GM21447 (cell line): ENCODE data around the gene EFCAB13.

Experiments
- ATAC-seq: cut with Tn5 transposase; IDR thresholded peaks from one replicate; pipeline ENCODE4 v1.9.1; 2021; ENCODE audit not compliant: unreplicated experiment

The EFCAB13 gene, protein sequence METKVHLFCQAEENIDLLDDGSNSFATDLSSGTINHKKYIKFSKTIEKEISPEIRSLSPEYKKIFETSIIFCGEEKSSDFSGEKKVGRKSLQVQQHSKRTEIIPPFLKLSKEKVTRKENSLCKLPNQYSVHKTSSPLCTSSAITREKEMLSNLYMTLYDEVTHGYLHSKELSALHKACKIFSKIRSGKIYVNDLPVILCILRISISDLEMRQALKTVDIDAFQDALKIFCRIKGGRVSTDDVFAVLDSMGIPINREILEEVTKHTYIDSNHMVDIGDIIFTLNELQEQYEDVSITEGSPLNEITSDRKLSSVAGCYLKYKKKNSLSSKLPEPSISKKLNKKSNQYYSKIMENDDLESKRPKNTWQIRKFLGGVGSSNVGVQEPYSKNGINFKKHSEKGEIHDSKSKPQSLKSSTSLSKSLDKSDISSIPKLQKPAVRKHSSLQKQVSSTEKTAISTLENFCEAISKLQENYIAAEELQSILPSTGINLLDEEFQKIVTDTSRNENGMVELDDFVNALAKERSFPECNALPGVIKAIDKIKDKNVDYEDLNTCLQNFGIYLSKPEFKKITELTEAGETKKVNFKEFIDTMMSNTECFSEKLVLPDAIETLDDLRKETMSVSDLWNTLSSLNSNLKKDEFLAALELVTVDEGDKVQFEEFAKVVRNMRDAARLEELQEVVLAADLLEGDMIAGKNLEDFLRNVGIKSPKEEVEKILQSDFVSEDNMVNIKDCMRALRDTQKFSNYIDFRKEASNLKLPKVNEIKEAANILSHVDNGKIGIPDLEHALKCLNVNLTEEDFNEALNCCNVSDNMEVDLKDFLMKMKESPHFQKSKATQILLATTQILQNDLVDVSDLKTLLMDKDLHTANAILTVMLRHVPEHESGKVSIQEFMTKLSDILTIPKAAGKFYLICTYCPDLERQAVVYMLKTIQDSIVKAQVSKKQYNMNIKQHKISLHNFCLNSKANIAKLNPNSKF

DNA sequence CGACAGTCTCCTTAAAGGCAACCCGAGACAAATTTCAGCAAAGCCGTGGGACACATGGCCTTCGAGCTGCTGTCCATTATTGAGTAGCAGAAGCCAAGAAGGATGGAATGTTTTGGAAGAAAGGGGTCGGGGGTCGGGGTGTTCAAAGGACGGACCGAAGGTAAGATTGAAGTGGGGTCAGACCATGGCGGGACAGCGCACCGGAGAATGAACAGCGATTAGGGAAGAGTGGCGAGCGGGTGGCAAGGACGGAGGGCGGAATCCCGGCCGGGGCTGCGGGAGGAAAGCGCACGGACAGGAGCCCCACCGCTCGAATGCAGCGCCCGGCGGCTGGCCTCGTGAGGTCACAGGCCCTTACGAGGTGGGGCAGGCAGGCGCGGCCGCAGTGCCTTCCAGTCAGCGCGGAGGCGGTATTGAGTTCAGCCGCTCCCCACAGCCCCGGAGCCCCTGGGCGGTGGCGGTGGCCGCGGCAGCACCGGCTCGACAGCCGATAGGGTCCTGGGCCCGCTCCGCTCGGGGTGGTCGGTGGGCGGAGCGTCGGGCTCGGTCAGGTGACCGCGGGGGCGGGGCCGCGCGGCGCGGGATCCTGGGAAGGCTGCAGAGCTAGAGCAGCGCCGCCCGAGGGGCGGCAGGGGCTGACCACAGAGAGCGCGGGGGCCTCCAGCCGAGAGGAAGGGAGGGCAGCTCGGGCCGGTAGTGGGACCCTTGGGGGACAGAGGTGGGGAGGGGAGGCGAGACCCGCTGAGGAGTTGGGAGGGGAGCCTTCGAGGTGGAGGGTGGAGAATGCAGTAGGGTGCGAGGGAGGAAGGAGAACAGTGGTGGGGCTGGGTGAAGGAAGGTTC, at the start of gene EFCAB13:
EFCAB13 (plus strand) TSS at position 574 of the 842 bp plus-strand sequence. CDS start 4,399 bp downstream, outside the sequence.
- ATAC-seq: peak; percentile 68

DNA sequence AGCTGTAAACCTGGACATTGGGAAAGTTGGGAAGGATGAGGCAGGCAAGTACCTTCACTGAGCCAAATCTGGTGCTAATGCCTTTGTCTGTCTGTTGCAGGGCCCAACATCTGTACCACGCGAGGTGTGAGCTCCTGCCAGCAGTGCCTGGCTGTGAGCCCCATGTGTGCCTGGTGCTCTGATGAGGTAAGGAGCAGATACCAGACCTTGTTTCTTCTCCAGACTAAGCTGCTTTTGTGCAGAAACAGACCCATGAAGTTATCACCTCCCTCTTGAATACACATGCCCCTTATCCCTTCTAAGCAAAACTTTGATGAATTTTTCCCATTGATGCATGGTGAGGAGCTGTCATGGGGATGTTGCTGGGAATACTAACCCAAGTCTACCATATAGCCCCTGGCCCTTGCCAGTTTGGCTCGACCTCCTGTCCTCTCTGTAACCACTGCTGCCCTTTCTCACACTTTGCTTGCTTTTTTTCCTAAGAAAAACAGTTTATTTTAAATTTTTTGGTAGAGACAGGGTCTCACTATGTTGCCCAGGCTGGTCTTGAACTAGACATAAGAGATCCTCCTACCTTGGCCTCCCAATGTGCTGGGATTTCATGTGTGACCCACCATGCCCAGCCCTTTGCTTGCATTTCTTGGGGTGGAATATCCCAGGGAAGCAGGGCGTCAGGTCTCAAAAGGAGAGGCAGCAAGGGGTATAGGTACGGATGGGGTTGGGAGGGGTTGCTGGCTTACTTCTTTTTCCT, 49.3 kb upstream of the EFCAB13 start:
- no peak for ATAC-seq

DNA sequence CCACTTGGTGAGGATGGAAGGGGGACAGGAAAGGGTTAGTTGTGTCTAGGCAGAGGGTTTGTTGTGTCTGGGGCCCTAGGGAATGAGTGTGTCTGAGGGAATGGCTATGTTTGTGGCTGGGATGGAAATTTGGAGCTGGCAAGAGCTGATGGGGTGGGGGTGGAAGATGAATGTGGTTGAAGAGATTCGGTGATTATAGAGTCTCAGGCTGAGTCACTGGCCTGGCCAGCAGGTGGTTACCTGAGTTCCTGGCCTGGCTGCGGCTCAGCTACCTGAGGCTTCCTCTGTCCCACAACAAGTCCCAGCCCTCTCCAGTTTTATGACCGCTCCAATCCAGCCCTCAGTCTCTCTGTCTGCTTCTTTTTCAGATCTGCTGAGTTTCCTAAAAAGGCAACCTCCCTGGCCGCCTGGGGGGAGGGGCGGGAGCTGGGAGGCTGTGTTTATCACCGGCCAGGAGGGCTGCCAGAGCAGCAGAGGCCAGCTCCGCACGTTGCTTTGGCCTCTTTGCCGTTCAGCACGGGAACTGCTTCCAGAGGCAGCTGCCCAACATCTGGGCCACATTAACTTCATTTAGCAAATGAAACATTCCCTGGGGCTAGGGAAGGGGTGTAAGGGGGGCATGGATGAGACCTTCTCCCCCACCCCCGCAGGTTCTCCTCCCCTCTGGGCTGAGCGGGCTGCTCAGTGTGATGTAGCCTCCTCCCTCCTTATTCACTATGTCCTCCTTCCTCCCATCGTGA, 48.3 kb upstream of the EFCAB13 start:
- ATAC-seq: no peak

DNA sequence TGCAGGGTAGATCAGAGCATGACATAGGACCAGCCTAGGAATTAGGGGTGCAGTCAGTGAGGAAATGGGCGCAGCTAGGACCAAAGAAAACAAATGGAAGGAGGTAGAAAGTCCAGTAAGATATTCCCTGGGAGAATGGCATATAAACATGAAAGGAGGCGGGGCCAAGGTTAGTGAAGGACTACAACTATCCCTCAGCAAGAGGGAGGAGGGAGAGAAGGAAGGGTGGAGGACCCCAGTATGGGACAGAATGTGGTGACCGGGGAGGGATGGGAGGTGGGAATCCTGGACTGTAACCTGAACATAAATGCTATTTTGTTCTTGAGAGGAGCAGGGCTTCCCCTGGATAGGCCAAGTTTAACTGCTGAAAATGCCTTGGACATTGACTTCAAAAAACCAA, 47.3 kb upstream of the EFCAB13 start:
- no peak for ATAC-seq

DNA sequence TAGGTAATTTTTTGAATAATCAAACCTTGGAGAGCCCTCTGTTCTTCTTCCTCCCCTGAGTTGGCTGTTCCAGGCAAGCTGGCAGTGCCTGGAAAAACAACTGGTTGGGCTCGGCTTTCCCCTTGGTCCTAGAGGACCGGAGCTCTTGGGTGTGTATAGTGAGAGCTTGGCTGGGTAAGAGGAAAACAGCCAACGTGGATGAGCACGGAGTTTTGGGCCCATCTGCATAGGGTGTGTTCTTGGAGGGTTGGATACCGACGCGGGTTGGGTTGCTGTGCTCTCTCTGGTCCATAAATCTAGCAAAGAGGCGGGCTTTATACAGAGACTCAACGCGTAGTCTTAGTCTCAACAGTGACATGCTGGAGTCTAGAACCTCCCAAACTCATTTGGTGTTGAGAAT, 46.9 kb upstream of the EFCAB13 start:
- ATAC-seq: no peak

DNA sequence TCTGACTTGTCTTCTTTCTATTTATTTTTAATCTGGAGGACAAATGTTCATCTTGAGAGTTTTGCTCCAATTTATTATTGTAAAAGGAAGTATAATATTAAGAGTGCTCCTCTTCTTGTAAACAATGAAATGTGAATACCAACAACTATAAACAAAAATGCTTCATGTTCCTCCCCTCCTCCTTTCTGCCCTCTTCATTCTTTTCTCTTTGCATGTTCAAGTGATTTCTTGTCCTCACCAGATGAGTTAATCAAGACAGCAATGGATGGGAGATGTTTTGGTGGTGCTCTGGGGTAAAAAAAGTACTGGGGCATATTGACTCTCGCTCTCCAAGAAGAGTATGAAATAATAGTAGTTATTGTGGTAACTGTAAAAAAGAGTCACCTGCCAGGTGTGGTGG, 45.8 kb upstream of the EFCAB13 start:
- ATAC-seq: no peak

DNA sequence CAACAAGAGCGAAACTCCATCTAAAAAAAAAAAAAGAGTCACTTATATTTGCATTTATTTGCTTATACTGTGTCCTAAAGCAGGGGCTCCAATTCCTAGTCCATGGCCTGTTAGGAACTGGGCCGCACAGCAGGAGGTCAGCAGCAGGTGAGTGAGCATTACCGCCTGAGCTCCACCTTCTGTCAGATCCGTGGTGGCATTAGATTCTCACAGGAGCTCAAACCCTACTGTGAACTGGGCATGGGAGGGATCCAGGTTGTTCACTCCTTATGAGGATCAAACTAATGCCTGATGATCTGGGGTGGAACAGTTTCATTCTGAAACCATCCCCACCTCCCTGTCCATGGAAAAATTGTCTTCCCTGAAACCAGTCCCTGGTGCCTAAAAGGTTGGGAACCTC, 45.2 kb upstream of the EFCAB13 start:
- no peak for ATAC-seq

DNA sequence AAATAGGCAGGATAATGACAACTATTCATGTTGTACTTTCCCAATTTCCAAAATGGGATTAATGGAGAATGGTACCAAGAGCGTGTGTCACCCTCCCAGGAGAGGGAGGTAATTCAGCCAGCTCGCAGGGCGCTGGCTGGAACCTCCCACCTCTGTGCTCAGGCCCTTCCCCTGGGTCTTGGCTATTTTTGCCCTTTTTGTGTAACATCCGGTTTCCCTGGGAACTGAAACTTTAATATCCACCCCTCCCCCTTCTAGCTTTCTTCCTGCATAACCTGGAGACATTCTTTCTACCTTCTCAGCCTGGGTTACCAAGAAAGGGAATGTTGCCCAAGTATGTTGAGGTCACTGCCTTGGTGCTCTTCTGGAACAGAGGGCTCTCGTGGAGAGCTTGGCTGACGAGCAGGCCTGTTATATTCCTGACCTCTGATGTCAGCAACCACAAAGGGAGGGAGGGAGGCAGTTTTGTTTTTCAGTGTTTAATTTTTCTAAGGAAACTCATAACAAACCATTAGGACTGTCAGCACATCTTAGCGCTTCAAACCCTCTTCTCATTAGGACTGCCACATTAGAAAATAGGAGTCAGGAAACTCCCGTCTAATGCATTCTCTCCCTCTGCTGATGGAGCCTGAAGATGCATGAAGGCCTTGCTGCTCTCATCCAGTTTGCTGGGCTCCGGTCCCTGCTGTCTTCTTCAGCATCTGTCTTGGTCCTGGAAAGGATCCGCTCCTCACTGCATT, 44.5 kb upstream of the EFCAB13 start:
- peak; percentile 80 for ATAC-seq

DNA sequence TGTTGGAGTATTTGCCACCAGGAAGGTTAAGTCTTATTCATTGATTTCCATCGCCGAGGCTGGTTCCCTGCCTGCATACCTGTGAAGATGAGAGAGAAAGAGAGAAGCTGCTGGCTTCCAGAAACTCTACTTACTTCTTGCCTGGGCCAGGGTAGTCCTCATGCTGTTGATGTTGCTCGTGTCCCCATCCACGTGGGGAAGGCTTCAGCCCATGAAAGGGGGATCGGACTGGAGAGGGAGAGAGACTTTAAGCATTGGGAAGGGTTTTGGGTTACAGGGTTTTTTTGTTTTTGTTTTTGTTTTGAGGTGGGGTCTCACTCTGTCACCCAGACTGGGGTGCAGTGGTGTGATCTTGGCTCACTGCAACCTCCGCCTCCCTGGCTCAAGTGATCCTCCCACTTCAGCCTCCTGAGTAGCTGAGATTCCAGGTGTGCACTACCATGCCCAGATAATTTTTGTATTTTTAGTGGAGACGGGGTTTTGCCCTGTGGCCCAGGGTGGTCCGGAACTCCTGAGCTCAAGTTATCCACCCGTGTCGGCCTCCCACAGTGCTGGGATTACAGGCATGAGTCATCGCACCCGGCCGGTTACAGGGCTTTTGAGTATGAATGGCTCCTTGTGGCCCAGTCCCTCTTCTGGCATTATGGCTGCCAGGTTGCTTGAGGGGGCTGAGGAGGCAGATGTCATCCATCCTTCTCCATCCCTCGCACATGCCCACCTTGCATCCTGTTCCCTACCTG, 43.5 kb upstream of the EFCAB13 start:
- ATAC-seq: no peak

DNA sequence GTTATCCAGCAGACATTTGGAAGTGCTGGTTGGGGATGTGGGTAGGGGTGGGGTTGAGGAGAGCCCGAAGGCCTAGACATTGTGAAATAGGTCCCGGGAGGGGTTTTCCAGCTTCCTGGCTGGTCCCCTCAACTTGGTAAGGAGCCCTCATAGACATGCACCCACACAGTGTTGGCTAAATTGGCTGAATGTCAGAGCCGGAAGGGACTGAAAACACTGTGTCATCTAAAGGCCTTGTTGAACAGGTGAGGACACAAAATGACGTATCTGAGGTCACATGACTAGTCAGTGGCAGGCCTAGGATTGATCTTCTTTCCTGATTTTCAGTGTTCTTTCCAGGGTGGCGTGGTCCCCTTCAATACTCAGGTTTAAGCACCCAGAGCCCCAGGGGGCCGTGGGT, 42.5 kb upstream of the EFCAB13 start:
- ATAC-seq: no peak

DNA sequence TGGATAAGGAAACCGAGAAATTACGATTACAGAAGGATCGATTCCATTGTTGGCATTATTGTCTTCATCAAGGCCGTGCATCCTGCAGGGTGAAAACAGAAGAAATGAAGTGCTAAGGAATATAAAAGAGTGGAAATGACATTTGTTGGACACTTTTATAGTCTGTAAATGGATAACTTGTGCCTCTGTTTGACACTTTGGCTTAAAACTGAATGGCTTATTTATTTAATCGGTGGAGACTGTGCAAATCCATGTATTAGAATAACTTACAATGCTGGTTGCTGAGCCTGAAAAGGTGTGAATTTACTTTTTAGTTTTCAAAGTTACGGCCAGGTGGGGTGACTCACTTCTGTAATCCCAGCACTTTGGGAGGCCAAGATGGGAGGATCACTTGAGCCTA, 38.8 kb upstream of the EFCAB13 start:
- no peak for ATAC-seq

DNA sequence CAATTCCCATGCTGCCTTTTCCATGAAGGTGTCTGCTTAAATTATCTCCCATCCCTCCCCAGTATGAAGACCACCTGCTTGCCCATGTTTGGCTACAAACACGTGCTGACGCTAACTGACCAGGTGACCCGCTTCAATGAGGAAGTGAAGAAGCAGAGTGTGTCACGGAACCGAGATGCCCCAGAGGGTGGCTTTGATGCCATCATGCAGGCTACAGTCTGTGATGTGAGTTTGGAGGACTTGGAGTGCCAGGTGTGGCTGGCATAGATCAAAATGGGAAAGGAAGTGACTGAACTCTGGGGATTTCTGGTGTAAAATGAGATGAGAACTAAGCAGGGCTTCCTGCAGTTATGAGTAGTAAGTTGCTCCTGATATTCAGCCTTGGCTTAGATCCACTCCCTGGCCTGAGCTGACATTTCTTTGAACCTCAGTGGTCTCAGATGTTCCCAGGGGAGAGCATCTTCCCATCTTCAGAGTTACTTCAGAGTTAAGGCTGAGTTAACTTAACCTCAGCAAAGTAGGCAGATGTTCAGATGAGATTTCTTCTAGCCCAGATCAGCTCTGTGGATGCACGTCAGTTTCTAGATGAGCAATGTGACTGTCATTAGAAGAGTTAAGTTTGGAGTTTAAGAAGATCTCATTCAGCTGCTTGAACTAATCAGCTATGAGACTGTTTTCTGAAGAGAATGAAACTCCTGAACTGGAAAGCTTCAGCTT, 37.4 kb upstream of the EFCAB13 start:
- peak; percentile 73 for ATAC-seq

DNA sequence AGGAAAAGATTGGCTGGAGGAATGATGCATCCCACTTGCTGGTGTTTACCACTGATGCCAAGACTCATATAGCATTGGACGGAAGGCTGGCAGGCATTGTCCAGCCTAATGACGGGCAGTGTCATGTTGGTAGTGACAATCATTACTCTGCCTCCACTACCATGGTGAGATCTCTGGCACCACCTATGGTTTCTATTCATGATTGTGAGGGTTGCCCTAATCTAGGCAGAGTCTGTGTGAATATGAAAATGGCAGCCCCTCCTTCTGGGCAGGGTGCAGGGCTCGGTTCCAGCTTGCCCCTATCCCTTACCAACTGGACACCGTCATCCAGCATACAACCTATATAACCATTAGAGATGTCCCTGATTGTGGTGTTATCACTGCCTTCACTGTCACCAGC, 36.7 kb upstream of the EFCAB13 start:
- ATAC-seq: peak; percentile 41

DNA sequence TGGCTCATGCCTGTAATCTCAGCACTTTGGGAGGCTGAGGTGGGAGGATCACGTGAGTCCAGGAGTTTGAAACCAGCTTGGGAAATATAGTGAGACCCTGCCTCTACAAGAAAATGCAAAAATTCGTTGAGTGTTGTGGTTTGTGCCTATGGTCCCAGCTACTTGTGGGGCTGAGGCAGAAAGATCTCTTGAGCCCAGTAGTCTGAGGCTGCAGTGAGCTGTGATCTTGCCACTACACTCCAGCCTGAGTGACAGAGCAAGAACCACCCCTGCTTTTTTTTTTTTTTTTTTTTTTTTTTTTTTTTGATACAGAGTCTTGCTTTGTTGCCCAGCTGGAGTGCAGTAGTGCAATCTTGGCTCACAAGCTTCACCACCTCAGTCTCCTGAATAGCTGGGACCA, 36.1 kb upstream of the EFCAB13 start:
- no peak for ATAC-seq

DNA sequence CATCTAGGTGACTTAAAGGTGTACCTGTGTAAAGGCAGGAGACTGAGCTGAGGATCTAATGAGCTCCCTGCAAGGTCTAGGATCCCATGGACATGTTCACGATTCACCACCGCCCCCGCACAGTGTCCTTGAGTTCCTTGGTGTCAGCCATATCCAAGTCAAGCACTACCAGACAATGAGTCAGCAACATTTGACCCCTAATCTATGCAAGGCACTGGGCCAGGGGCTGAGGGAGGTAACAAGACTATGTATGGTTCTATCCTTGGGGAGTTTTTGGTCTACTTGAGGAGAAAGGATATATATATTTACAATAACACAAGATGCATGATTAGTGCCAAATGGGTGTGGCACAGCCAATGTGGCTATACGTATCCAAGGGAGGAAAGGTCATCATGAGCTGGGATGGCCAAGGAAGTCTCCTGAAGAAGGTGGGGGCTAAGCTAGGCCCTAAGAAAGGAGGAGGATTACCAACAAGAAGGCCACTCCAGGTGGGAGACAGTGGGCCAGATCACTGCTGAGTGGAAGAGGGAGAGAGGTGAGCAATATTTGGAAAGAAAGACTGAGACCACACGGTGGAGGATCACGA, 35.1 kb upstream of the EFCAB13 start:
- ATAC-seq: no peak

DNA sequence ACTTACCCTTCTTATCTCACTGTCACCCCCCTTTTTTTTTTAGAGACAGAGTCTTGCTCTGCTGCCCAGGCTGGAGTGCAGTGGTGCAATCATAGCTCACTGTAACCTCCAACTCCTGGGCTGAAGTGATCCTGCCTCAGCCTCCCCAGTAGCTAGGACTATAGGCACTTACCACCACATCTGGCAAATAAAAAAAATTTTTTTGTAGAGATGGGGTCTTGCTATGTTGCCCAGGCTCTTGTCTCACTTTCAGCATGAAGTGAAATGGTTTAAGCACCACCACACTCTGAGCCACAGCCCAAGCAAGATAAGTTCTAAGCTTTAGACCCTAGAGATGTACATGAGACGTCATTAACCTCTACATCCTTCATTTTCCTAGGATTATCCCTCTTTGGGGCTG, 34.5 kb upstream of the EFCAB13 start:
- ATAC-seq: no peak

DNA sequence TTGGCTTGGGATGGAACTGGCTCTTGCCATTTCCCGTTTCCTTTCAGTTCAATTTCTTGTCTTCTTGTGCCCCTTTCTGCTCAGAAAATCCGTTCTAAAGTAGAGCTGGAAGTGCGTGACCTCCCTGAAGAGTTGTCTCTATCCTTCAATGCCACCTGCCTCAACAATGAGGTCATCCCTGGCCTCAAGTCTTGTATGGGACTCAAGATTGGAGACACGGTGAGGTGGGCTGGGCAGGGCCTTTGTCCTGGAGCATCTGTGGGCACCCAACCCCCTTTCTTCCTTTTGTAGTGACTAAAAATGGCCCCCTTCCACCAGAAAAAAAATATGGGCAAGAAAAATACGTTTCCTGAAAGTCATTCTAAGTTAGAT, 32.9 kb upstream of the EFCAB13 start:
- no peak for ATAC-seq
